Bronchial epithelial cell (primary cell): ENCODE data around the gene PRRT3. TPM values are rescaled to one million over a fixed set of nuclear protein-coding genes. Genes with fewer than 3 reads are reported as not detected.

Experiments
- DNase-seq: peaks from one replicate; pipeline ENCODE4 v3.0.0-alpha.2; 2010; ENCODE audit warnings: low read depth
- FAIRE-seq: peaks from 2 replicates; lab custom pipeline; 2011; peaks lifted over from hg19 to GRCh38; lab: Jason Lieb, UNC
- H3K27me3 ChIP-seq: 2 replicates; pipeline ENCODE4 v1.5.1; 2011; ENCODE audit warnings: low read length; ENCODE audit not compliant: control insufficient read depth, insufficient read depth
- H3K36me3 ChIP-seq: 2 replicates; pipeline ENCODE4 v1.5.1; 2011; ENCODE audit warnings: low read length; ENCODE audit not compliant: control insufficient read depth, insufficient read depth
- H3K4me3 ChIP-seq: 2 replicates; pipeline ENCODE4 v1.5.1; 2011; ENCODE audit warnings: mild to moderate bottlenecking, low read depth, low read length, control low read depth
- CTCF ChIP-seq: IDR thresholded peaks from 2 replicates; pipeline ENCODE4 v1.5.1; 2011; ENCODE audit warnings: mild to moderate bottlenecking, moderate library complexity, low read length, control low read depth, inconsistent platforms; ENCODE audit not compliant: insufficient read depth, severe bottlenecking
- total RNA-seq: library from RNA; depleted of rRNA; stranded (reverse); fragments of >200 nt; gene quantifications from 2 replicates; pipeline ENCODE4 v1.2.1, GENCODE V29; 2014

PRRT3 gene
- 0.26 and 0.38 TPM in 2 replicates for total RNA-seq

DNA sequence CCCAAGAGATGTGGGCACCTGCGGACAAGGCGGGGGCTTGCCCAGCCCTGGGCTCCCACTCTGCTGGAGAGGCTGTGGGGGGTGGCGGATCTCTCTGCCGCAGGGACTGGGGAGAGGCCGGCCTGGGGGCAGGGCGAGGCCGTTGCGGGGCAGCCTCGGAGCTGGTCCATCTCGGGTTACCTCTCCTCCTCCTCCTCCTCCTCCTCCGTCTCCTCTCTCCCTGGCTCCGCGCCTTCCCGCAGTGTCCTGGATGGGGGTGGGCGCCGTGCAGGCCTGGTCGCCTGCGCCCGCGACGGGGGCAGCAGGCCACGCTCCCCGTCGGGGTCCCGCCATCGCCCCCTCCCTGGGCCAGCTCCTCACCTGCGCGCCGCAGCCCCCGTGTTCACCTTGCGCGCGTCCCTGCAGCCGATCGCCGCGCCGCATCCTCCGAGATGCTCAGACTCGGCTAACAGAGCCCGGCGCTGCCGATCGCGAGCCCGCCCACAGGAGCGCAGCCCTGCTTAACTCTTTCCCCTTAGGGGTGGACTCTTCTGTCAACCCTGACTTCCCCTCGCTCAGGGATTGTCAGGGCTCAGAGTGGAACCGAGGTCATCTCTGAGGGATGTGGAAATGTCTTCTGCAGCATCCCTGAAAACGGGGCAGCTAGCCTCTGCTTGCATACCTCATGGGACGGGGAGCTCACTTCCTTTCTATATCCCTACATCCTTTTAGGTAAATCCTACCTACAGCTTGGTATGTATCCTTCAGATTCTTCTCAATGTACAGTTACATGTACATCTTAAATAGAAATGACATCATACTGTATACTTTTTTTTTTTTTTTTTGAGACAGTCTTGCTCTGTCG is at the start of gene PRRT3:
Gene PRRT3, minus strand, starts transcription at position 447 of the 844 bp plus-strand sequence. CDS start 2,293 bp downstream, outside the sequence.
- DNase-seq (no peak), FAIRE-seq (no peak)
- H3K36me3 ChIP-seq: no peaks in the 10 kb centered on the region
- no peaks in the 10 kb centered on the region for H3K27me3 ChIP-seq
- no peak for TF ChIP-seq CTCF
- peak within 1 kb of the TSS; percentile 40 for H3K4me3 ChIP-seq

DNA sequence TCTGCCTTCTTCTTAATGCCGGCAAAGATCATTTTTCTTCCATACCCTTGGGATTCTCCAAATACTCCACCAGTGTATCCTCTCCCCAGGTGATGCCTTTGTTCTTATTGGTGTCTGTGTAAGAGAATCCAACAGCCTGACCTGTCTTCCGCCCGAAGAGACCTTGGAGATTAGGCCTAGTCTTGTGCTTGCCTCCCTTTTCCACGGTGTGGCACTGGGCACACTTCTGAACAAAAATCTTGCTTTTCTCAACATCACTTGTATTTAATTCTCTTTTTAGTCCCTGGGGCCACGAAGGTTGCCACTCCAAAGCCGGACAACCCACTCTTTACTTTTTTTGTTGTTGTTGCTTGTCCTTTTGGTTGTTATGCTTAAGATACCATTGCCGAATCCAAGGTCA is 48.5 kb upstream of the PRRT3 start:
- H3K27me3 ChIP-seq: no peaks in the 10 kb centered on the region
- FAIRE-seq: no peak

GRCh38 chr3:9994086-9994844 is 42.1 kb upstream of the PRRT3 start:
- H3K36me3 ChIP-seq: peaks cover 2% of the 10 kb centered on the region
- TF ChIP-seq CTCF: no peak
- H3K4me3 ChIP-seq: no peak overlapping the region
- DNase-seq (peak; percentile 59), FAIRE-seq (no peak)
- no peaks in the 10 kb centered on the region for H3K27me3 ChIP-seq

More for the DNA sequence above, 48.5 kb upstream of the PRRT3 start:
- no peak for TF ChIP-seq CTCF
- no peak overlapping the region for H3K4me3 ChIP-seq
- H3K36me3 ChIP-seq: peaks cover 4% of the 10 kb centered on the region
- DNase-seq: no peak

- Histone ChIP-seq H3K27me3 (no peaks in the 10 kb centered on the region), H3K4me3 (peak overlapping the region; percentile 67), H3K36me3 (peaks cover 1% of the 10 kb centered on the region)
- TF ChIP-seq CTCF: no peak
- no peak for FAIRE-seq
- no peak for DNase-seq
Measured at GRCh38 chr3:9986230-9986725, 34.1 kb upstream of the PRRT3 start.

DNA sequence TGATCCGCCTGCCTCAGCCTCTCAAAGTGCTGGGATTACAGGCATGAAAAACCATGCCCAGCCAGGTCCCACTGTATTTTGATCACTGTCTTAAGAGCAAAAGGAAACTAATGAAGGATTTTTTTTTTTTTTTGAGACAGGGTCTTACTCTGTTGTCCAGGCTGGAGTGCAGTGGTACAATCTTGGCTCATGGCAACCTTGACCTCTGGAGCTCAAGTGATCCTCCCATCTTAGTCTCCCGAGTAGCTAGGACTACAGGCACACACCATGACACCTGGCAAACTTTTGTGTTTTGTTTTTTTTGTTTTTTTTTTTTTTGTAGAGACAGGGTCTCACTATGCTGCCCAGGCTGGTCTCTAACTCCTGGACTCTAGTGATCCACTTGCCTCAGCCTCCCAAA is 28.0 kb upstream of the PRRT3 start:
- no peak for TF ChIP-seq CTCF
- DNase-seq (no peak), FAIRE-seq (no peak)
- H3K36me3 ChIP-seq: peaks cover 3% of the 10 kb centered on the region
- H3K27me3 ChIP-seq: no peaks in the 10 kb centered on the region
- no peak overlapping the region for H3K4me3 ChIP-seq
